HG03175 (cell line): ENCODE results near the gene AFAP1L2.

Source experiments
- ATAC-seq: cut with Tn5 transposase; IDR thresholded peaks from one replicate; pipeline ENCODE4 v1.9.1; 2021; ENCODE audit warnings: mild to moderate bottlenecking, moderate library complexity; ENCODE audit not compliant: unreplicated experiment

Gene AFAP1L2

GRCh38 chr10:114297136-114297705 lies 107.1 kb downstream of the AFAP1L2 start:
- ATAC-seq, result no peak

GRCh38 chr10:114295393-114295792 lies 108.9 kb downstream of the AFAP1L2 start:
- ATAC-seq, result no peak

- ATAC-seq, result no peak
Observed at GRCh38 chr10:114294549-114294948, 109.8 kb downstream of the AFAP1L2 start.

- no peak for ATAC-seq
Observed at GRCh38 chr10:114293075-114293474, 111.2 kb downstream of the AFAP1L2 start.

GRCh38 chr10:114291516-114291915 lies 112.8 kb downstream of the AFAP1L2 start:
- ATAC-seq, result no peak

GRCh38 chr10:114291076-114291475 lies 113.2 kb downstream of the AFAP1L2 start:
- ATAC-seq, result no peak

- no peak for ATAC-seq
Observed at GRCh38 chr10:114290038-114290437, 114.3 kb downstream of the AFAP1L2 start.

- ATAC-seq, result no peak
Observed at GRCh38 chr10:114289096-114289436, 115.2 kb downstream of the AFAP1L2 start.

GRCh38 chr10:114288424-114289095 lies 115.7 kb downstream of the AFAP1L2 start:
- ATAC-seq, result no peak

- no peak for ATAC-seq
Observed at GRCh38 chr10:114286921-114287320, 117.4 kb downstream of the AFAP1L2 start.

GRCh38 chr10:114285961-114286441 lies 118.3 kb downstream of the AFAP1L2 start:
- ATAC-seq, result no peak

- no peak for ATAC-seq
Observed at GRCh38 chr10:114284346-114285071, 119.8 kb downstream of the AFAP1L2 start.

GRCh38 chr10:114283535-114284234 lies 120.6 kb downstream of the AFAP1L2 start:
- ATAC-seq, result no peak

- ATAC-seq, result no peak
Observed at GRCh38 chr10:114283091-114283490, 121.2 kb downstream of the AFAP1L2 start.

- no peak for ATAC-seq
Observed at GRCh38 chr10:114282526-114282925, 121.8 kb downstream of the AFAP1L2 start.

GRCh38 chr10:114281461-114281860 lies 122.8 kb downstream of the AFAP1L2 start:
- ATAC-seq, result no peak

- ATAC-seq, result no peak
Observed at GRCh38 chr10:114281006-114281405, 123.3 kb downstream of the AFAP1L2 start.

- no peak for ATAC-seq
Observed at GRCh38 chr10:114279901-114280644, 124.2 kb downstream of the AFAP1L2 start.

- no peak for ATAC-seq
Observed at GRCh38 chr10:114279289-114279688, 125.0 kb downstream of the AFAP1L2 start.

- no peak for ATAC-seq
Observed at GRCh38 chr10:114278884-114279191, 125.5 kb downstream of the AFAP1L2 start.
